ENCODE results near the gene PLAAT5.
"Not testable (repeated sequence)": the region's sequence is repeated elsewhere in the genome, so short reads cannot be mapped to it uniquely, and the experiment has no call there.

PLAAT5 gene

GRCh38 chr11:63490551-63491239 is at the start of gene PLAAT5:
TSS of gene PLAAT5 (minus strand) at chr11:63491167. CDS start at chr11:63491034, 133 bp downstream.
- no peak for DNase-seq (ENCODE audit: low read depth)

- no peak for DNase-seq (ENCODE audit: low read depth)
These were observed 46.5 kb upstream of the PLAAT5 start for GRCh38 chr11:63537293-63538101.

- DNase-seq (ENCODE audit: low read depth): no peak
These were observed 45.8 kb upstream of the PLAAT5 start, which contains the start of gene PLAAT4 for GRCh38 chr11:63536669-63537292. TSS of gene PLAAT4 (plus strand) at chr11:63536808. CDS start at chr11:63536869, 61 bp downstream.

- no peak for DNase-seq (ENCODE audit: low read depth)
These were observed 44.8 kb upstream of the PLAAT5 start for GRCh38 chr11:63535734-63536133.

- DNase-seq (ENCODE audit: low read depth): no peak
These were observed 44.0 kb upstream of the PLAAT5 start for GRCh38 chr11:63534895-63535461.

- no peak for DNase-seq (ENCODE audit: low read depth)
These were observed 43.1 kb upstream of the PLAAT5 start for GRCh38 chr11:63534076-63534475.

- DNase-seq (ENCODE audit: low read depth): no peak
These were observed 42.0 kb upstream of the PLAAT5 start for GRCh38 chr11:63532799-63533475.

- no peak for DNase-seq (ENCODE audit: low read depth)
These were observed 41.1 kb upstream of the PLAAT5 start for GRCh38 chr11:63532117-63532516.

GRCh38 chr11:63531074-63531792 is 40.3 kb upstream of the PLAAT5 start:
- not testable (repeated sequence) for DNase-seq (ENCODE audit: low read depth)

GRCh38 chr11:63530021-63530420 is 39.1 kb upstream of the PLAAT5 start:
- DNase-seq (ENCODE audit: low read depth): no peak

GRCh38 chr11:63529373-63529772 is 38.4 kb upstream of the PLAAT5 start:
- DNase-seq (ENCODE audit: low read depth): not testable (repeated sequence)

- not testable (repeated sequence) for DNase-seq (ENCODE audit: low read depth)
These were observed 37.8 kb upstream of the PLAAT5 start for GRCh38 chr11:63528729-63529278.

GRCh38 chr11:63528156-63528555 is 37.2 kb upstream of the PLAAT5 start:
- not testable (repeated sequence) for DNase-seq (ENCODE audit: low read depth)

GRCh38 chr11:63527667-63528066 is 36.7 kb upstream of the PLAAT5 start:
- DNase-seq (ENCODE audit: low read depth): no peak

- DNase-seq (ENCODE audit: low read depth): no peak
These were observed 32.2 kb upstream of the PLAAT5 start for GRCh38 chr11:63523151-63523550.

GRCh38 chr11:63521896-63522295 is 30.9 kb upstream of the PLAAT5 start:
- DNase-seq (ENCODE audit: low read depth): no peak

- DNase-seq (ENCODE audit: low read depth): no peak
These were observed 29.7 kb upstream of the PLAAT5 start for GRCh38 chr11:63520606-63521170.

GRCh38 chr11:63518548-63518947 is 27.6 kb upstream of the PLAAT5 start:
- no peak for DNase-seq (ENCODE audit: low read depth)

- DNase-seq (ENCODE audit: low read depth): no peak
These were observed 26.2 kb upstream of the PLAAT5 start for GRCh38 chr11:63517156-63517555.

GRCh38 chr11:63516109-63516508 is 25.1 kb upstream of the PLAAT5 start:
- DNase-seq (ENCODE audit: low read depth): no peak

GRCh38 chr11:63512816-63513215 is 21.8 kb upstream of the PLAAT5 start:
- no peak for DNase-seq (ENCODE audit: low read depth)
